Muscle layer of duodenum (tissue), 2 donors: Measurements from ENCODE around the gene OSBPL5.
A peak's percentile ranks its signal among the peaks of the same experiment; 100 is the strongest.

Source experiments
- H3K27ac ChIP-seq: one replicate; pipeline ENCODE4 v1.7.0; 2013; ENCODE audit warnings: mild to moderate bottlenecking, low read length
- H3K27me3 ChIP-seq: one replicate; pipeline ENCODE4 v1.7.0; 2013; ENCODE audit warnings: low read depth, mild to moderate bottlenecking, control low read depth, low read length
- H3K36me3 ChIP-seq, 2 donors: one replicate each; pipeline ENCODE4 v1.7.0; 2013; ENCODE audit warnings: low read length in 2 of 2, control low read depth in 1 of 2, mild to moderate bottlenecking in 1 of 2; ENCODE audit not compliant: insufficient read depth in 2 of 2, control insufficient read depth in 1 of 2
- H3K4me1 ChIP-seq, 2 donors: one replicate each; pipeline ENCODE4 v1.7.0; 2013; ENCODE audit warnings: low read length in 2 of 2, mild to moderate bottlenecking in 2 of 2, control low read depth in 1 of 2, moderate library complexity in 1 of 2; ENCODE audit not compliant: insufficient read depth in 2 of 2, control insufficient read depth in 1 of 2
- H3K4me3 ChIP-seq, 2 donors: one replicate each; pipeline ENCODE4 v1.7.0; 2013; ENCODE audit warnings: low read length in 2 of 2, low read depth in 1 of 2, mild to moderate bottlenecking in 1 of 2
- H3K9me3 ChIP-seq, 2 donors: one replicate each; pipeline ENCODE4 v1.7.0; 2013; ENCODE audit warnings: low read length in 2 of 2, control low read depth in 1 of 2, mild to moderate bottlenecking in 1 of 2; ENCODE audit not compliant: control insufficient read depth in 1 of 2
- donor health status: healthy.

Gene OSBPL5

DNA sequence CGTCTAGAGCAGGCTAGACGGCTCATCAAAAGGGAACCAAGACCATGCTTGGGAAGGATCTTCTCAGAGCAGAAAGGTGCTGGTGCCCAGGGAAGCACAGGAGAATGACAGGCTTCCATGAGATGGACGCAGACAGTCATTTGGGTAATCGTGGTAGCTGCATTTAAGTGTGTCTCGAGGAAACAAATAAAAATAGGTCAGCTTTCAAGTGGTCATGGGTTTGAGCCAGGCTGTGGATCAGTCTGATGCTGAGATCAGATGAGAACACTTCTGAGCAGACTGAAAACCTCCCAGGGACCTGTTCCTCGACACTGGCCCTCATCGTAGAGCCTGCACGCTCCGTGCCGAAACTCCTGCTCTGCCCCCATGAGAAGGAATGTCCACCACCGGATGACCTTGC lies 112.5 kb downstream of the OSBPL5 start:
- Histone ChIP-seq H3K9me3 (no peaks in the 10 kb centered on the region), H3K27me3 (no peaks in the 10 kb centered on the region), H3K4me3 (no peak overlapping the region), H3K4me1 (peaks cover 14 to 43% of the 10 kb centered on the region in 2 donors), H3K36me3 (peaks cover 4 to 15% of the 10 kb centered on the region in 2 donors), H3K27ac (no peak overlapping the region)

DNA sequence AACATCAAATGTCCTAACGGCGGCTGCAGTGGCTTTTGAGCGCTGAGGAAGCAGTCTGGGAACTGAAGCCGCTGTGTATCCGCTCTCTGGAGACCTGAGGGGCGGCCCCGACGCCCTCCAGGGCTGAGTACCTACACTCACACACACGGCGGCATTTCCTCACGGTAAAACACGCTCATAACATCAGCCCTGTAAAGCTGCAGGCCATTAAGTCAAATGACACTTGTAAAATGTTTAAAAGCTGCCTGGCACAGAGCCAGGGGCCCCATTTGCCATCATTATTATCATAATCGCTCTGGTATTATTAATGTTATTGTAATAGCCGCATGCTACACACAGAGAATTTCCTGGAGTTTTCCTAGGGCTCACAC lies 113.0 kb downstream of the OSBPL5 start:
- Histone ChIP-seq H3K27ac (no peak overlapping the region), H3K36me3 (peaks cover 4 to 15% of the 10 kb centered on the region in 2 donors), H3K4me1 (peaks cover 14 to 43% of the 10 kb centered on the region in 2 donors), H3K4me3 (no peak overlapping the region), H3K9me3 (no peaks in the 10 kb centered on the region), H3K27me3 (no peaks in the 10 kb centered on the region)

DNA sequence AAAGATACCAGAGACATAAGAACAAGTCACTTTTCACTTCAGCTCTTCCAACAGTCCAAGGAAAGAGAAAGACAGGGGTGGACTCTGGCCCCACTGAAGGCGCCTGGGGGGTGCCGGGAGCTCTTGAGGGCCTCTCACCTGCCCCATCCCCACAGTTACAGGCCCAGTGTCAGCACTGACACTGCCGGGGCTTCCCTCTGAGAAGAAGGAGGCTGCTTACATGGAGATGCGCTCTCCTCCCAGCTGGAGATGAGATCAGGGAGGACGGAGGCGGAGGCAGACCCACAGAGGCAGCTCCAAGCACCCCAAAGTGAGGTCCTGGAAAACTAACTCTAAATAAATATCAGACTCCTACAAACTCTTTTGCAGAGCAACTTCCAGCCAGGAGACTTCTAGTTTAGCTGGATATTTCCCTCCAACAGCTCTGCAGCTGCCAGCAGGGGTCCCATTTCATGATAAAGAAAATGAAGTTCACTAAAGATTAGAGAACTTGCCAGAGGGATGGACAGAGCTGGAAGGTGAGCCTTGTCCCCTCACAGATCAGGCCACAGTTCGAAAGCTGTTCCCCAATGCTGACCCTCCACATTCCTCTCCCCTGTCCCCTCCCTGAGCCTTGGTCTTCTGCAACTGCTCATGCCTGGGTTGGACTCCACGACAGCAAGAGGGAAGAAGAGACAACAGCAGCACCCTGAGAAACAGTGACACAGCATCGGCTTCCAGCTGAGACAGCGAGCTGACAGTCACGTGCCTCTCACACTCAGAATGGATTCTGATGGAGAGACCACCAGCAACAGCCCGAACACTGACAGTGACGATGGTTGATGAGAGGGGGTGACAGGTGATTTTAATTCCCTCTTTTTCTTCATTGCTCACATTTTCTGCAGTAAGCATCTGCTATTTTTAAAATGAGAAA lies 113.7 kb downstream of the OSBPL5 start:
- H3K36me3 ChIP-seq = peaks cover 4 to 15% of the 10 kb centered on the region in 2 donors
- H3K4me1 ChIP-seq = peaks cover 12 to 41% of the 10 kb centered on the region in 2 donors
- H3K27ac ChIP-seq = no peak overlapping the region
- H3K27me3 ChIP-seq = no peaks in the 10 kb centered on the region
- H3K9me3 ChIP-seq = no peaks in the 10 kb centered on the region
- no peak overlapping the region for H3K4me3 ChIP-seq

DNA sequence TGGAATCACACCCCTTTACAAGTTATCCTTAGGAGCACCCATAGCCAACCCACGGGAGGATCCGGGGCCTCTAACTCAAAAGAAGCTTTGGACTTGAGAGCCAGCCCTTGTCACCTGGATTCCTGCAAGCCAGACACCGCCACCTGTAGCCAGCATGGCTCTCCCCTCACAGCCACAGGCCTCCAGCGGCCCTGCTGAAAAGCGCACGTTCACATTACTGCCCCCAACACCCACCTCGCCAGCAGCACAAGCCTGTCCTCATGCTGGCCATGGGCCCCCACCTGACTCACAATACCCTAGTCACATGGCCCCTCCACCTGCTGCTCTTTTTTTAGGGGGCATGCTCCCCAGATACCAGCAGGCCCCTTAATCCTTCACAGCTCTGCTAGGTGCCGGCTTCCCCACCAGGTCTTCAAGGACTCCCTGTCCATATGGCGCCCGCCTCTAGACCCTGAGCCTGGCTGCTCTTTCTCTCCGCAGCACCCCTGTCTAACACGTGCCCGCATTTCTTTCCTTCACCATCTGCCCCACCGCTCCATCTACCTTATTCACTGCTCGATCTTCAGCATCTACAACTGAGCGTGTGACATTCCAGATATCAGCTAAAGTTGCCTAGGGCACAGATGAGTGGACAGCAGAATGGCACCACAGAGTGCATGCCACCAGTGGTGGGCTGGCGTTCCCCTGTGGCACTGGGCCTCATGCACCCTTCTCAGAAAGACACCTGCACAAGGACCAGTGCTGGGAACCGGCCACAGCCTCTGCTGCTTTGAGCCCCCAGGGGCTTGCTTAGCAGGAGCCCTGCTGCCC lies 114.5 kb downstream of the OSBPL5 start:
- Histone ChIP-seq H3K4me1 (peaks cover 5 to 32% of the 10 kb centered on the region in 2 donors), H3K9me3 (no peaks in the 10 kb centered on the region), H3K36me3 (peaks cover 4 to 15% of the 10 kb centered on the region in 2 donors), H3K27ac (no peak overlapping the region), H3K27me3 (no peaks in the 10 kb centered on the region), H3K4me3 (no peak overlapping the region)

DNA sequence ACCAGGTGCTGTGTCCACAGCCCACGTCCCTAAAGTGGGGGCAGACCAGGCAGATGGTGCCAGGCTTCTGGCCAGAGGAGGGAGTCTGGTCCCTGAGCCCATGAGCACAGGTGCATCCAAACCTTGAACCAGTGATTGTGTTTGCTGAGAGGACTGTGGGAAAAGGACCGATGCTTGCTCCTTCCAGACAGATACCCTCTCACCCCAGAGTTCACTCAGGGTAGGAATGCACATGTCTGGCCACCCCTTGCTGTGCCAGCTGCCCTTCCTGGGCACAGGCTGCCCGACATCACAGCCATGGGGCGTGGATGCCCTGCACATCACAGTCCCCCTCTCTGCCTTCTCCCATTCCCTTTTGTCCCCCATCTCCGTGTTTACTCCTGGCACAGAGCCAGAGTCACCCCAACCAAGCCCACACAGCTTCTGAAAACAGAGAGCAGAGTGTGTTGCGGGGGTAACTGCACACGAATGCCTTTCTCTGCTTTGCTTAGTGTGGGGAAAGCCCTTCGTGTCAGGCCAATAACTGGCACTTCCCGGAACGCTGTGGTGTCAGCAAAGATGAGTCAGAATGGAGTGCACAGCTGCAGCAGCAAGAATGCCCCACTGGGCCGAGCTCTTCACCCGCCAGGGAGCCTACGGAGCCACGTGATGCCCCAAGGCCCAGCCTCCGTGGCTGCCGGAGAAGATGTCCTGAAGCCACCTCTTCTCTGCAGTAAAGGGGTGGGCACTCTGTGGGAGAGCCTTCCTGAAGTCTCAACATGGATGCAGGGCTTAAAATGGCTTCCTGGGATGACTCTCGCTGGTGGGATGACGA lies 115.5 kb downstream of the OSBPL5 start:
- peaks cover 5 to 27% of the 10 kb centered on the region in 2 donors for H3K4me1 ChIP-seq
- H3K27ac ChIP-seq = peak overlapping the region; percentile 80
- no peak overlapping the region for H3K4me3 ChIP-seq
- H3K36me3 ChIP-seq = peaks cover 8 to 19% of the 10 kb centered on the region in 2 donors
- H3K27me3 ChIP-seq = no peaks in the 10 kb centered on the region
- no peaks in the 10 kb centered on the region for H3K9me3 ChIP-seq

DNA sequence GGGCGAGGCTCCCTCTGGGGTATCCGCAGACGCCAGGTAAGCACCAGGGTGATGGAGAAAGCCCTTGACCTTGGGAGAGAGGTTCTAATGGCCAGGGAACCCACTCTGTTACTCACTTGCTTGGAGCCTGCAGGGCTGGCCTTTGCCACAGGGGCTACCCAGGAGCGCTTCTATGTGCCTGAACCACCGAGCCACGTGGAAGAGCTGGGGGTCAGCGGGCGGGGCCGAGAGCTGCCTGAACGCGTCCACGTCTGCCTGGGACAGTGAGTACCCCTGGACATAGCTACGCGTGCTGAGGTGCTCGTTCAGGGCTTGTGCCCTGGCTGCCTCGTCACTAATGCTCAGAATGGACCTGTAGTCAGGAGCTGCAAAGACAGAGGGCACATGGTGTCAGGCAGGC lies 117.5 kb downstream of the OSBPL5 start:
- Histone ChIP-seq H3K36me3 (peaks cover 6 to 16% of the 10 kb centered on the region in 2 donors), H3K27me3 (no peaks in the 10 kb centered on the region), H3K4me1 (peaks cover 5 to 38% of the 10 kb centered on the region in 2 donors), H3K27ac (no peak overlapping the region), H3K9me3 (no peaks in the 10 kb centered on the region), H3K4me3 (no peak overlapping the region)

DNA sequence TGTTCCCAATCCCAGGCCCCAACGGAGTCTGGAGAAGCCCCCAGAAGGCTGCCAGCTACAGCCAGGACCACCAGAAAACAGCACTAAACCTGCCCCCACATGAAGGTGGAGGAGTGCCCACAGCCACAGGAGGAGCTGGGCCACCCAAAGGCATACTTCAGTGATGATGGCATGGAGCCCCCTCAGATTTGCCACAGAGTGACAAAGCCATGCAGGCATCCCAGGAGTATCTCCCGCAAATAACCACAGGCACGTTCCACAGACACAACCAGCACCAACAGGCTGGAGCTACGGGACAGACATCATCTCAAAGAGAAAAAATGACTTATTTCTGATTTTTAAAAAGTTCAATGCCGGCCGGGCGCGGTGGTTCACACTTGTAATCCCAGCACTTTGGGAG lies 118.5 kb downstream of the OSBPL5 start:
- H3K27ac ChIP-seq = no peak overlapping the region
- no peaks in the 10 kb centered on the region for H3K27me3 ChIP-seq
- H3K4me1 ChIP-seq = peaks cover 5 to 37% of the 10 kb centered on the region in 2 donors
- peaks cover 6 to 16% of the 10 kb centered on the region in 2 donors for H3K36me3 ChIP-seq
- H3K9me3 ChIP-seq = no peaks in the 10 kb centered on the region
- no peak overlapping the region for H3K4me3 ChIP-seq

DNA sequence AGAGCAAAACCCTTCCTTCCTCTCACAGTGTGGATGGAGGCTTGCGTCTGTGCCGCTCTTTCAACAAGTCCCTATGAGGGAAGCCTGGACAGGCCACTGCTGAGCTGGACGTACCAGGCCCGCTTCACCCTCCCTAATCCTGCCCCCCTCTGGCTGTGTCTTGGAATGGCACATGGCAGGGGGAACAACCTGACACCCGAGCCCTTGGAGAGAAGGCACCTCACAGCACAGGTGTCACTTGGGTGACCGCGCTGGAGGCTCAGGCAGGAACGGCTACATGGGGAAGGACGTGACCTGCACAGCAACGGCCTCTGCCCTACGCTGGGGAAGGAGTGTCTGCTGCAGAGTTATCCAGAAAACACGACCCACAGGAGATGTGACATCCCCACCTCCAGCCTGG lies 118.9 kb downstream of the OSBPL5 start:
- no peak overlapping the region for H3K4me3 ChIP-seq
- H3K9me3 ChIP-seq = no peaks in the 10 kb centered on the region
- no peak overlapping the region for H3K27ac ChIP-seq
- H3K36me3 ChIP-seq = peaks cover 6 to 19% of the 10 kb centered on the region in 2 donors
- peaks cover 5 to 34% of the 10 kb centered on the region in 2 donors for H3K4me1 ChIP-seq
- H3K27me3 ChIP-seq = no peaks in the 10 kb centered on the region

DNA sequence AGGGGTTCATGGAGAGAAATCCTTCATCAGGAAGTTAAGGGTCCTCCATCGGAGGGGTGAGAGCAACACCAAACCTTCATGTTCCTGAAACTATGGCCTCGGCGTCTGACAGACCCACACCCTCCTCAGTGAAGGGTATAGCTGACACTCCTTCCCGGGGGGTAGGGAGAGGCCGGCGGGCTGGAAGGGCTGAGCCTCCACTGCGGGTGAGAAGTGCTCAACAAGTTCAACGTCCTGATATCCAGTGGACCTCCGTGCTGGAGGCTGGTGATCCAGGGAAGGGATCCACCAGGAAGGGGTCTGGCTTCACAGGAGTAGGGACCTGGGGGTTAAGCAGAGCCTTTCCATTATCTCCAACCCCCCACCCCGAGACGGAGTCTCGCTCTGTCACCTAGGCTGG lies 120.2 kb downstream of the OSBPL5 start:
- peaks cover 5 to 22% of the 10 kb centered on the region in 2 donors for H3K4me1 ChIP-seq
- no peak overlapping the region for H3K4me3 ChIP-seq
- H3K9me3 ChIP-seq = no peaks in the 10 kb centered on the region
- H3K27me3 ChIP-seq = no peaks in the 10 kb centered on the region
- peaks cover 11 to 25% of the 10 kb centered on the region in 2 donors for H3K36me3 ChIP-seq
- no peak overlapping the region for H3K27ac ChIP-seq

DNA sequence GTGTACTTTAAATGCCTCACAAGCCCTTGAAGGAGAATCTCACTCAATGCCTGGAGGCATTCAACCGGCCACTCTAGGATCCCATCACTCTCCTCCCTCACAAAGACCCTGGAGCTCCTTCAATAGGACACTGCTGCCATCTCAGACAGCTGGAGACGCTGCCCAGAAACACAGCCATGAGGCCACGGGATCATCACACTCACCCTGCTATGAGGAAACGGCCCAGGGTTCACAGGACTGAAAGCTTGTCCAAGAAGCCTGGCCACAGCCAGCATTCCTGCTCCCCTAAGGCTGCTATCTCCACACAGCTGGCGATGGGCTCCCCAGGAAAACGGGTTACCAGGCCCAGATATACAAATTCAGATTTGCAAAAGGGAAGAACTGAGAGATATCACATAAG lies 121.1 kb downstream of the OSBPL5 start:
- no peaks in the 10 kb centered on the region for H3K27me3 ChIP-seq
- H3K4me1 ChIP-seq = peaks cover 0 to 13% of the 10 kb centered on the region in 2 donors
- H3K36me3 ChIP-seq = peaks cover 18 to 34% of the 10 kb centered on the region in 2 donors
- no peak overlapping the region for H3K27ac ChIP-seq
- H3K4me3 ChIP-seq = no peak overlapping the region
- H3K9me3 ChIP-seq = no peaks in the 10 kb centered on the region
